Lower lobe of right lung (tissue), 2 donors: ENCODE results near the gene VAC14. TPM values are rescaled to one million over a fixed set of nuclear protein-coding genes. Genes with fewer than 3 reads are reported as not detected.
A peak's percentile ranks its signal among the peaks of the same experiment; 100 is the strongest.

Experiments used
- ATAC-seq, 2 donors: fragments of 200-7000 bp; cut with Tn5 transposase; one replicate each; pipeline ENCODE4 v1.9.1; 2020 to 2022; ENCODE audit warnings: mild to moderate bottlenecking in 2 of 2, moderate library complexity in 2 of 2
- DNase-seq: peaks from one replicate; pipeline ENCODE4 v3.0.0-alpha.2; 2020
- H3K27ac ChIP-seq: fragments of 200-600 bp; one replicate; pipeline ENCODE4 v1.8.0; 2022
- H3K27me3 ChIP-seq: fragments of 200-600 bp; one replicate; pipeline ENCODE4 v1.8.0; 2022; ENCODE audit warnings: low read depth
- H3K36me3 ChIP-seq: fragments of 200-600 bp; one replicate; pipeline ENCODE4 v1.8.0; 2022; ENCODE audit warnings: mild to moderate bottlenecking
- H3K4me1 ChIP-seq: fragments of 200-600 bp; one replicate; pipeline ENCODE4 v1.8.0; 2022
- H3K4me3 ChIP-seq: fragments of 200-600 bp; one replicate; pipeline ENCODE4 v1.8.0; 2022; ENCODE audit warnings: mild to moderate bottlenecking
- H3K9me3 ChIP-seq: fragments of 200-600 bp; one replicate; pipeline ENCODE4 v1.8.0; 2022
- CTCF ChIP-seq: fragments of 200-600 bp; IDR thresholded peaks from one replicate; pipeline ENCODE4 v1.8.0; 2022; ENCODE audit warnings: antibody characterized with exemption, mild to moderate bottlenecking
- intact Hi-C: fragments of 100-400 bp; cut with DNase I; formaldehyde crosslinking; loops from one replicate; pipeline ENCODE4 v1.11.0; 2022
- total RNA-seq: library from RNA; stranded (reverse); fragmentation: NEBNext Ultra II Directional; extraction: Animal tissue kit (Norgen Biotek cat#: 25700); gene quantifications from one replicate; pipeline ENCODE4 v1.2.1, GENCODE V29; 2021
- donor health status: DM: no; HTN: yes; CAD: no; lungs with severe emphysema.

The VAC14 gene
- total RNA-seq, 1 donor from 2014 or later: 49.1 TPM

DNA sequence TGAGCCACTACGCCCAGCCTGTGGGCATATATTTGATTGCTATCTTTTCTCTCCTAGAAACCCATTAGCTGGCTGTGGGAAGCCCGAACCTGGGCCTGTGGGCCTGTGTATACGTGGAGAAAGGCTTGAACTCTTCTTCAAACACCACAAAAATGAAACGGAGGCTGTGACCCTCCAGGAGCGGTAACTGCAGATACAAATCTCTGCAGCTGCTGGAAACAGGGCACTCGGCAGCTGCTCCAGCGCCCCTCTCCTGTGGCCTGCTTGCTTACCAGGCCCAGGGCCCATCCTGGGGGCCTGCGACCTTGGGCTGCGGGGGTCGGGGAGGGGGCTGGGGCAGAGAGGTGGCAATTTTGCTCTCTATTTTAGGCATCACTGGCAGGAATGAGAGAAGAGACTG, 87.1 kb downstream of the VAC14 start:
- Histone ChIP-seq H3K4me3 (no peak overlapping the region), H3K27ac (no peak overlapping the region), H3K27me3 (no peaks in the 10 kb centered on the region), H3K36me3 (peaks cover under 1% of the 10 kb centered on the region), H3K4me1 (peaks cover 44% of the 10 kb centered on the region), H3K9me3 (no peaks in the 10 kb centered on the region)
- intact Hi-C loops: no loop called here
- no peak for TF ChIP-seq CTCF
- ATAC-seq (no peak), DNase-seq (no peak)

DNA sequence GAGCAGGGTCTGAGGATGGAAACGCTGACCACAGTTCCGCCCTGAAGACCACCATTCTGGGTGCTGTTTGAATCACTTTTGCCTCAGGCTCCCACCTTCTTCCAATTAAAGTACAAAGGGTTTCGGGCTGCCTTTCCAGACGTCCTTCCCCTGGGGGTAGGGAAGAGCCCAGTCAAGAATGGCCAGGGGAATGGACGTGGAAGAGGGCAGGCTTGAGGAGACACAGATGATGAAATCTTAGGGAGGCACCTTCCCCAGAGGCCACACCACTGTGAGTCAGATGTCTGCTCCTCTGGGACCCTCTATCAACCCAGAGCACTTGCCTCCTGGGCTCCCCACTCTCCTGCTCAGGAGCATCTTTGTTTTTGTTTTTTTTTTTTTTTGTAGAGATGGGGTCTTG, 87.6 kb downstream of the VAC14 start:
- Histone ChIP-seq H3K27me3 (no peaks in the 10 kb centered on the region), H3K27ac (no peak overlapping the region), H3K36me3 (peaks cover 6% of the 10 kb centered on the region), H3K4me1 (peaks cover 49% of the 10 kb centered on the region), H3K9me3 (no peaks in the 10 kb centered on the region), H3K4me3 (no peak overlapping the region)
- ATAC-seq: no peak
- no peak for DNase-seq
- intact Hi-C loops: no loop called here
- no peak for TF ChIP-seq CTCF

- peaks cover 53% of the 10 kb centered on the region for H3K4me1 ChIP-seq
- H3K27ac ChIP-seq: no peak overlapping the region
- no peak for ATAC-seq
- H3K9me3 ChIP-seq: no peaks in the 10 kb centered on the region
- TF ChIP-seq CTCF: no peak
- H3K4me3 ChIP-seq: no peak overlapping the region
- peaks cover 6% of the 10 kb centered on the region for H3K36me3 ChIP-seq
- no peak for DNase-seq
- no peaks in the 10 kb centered on the region for H3K27me3 ChIP-seq
- intact Hi-C loops: no loop called here
These were observed 88.0 kb downstream of the VAC14 start for GRCh38 chr16:70712942-70713341.

- TF ChIP-seq CTCF: no peak
- intact Hi-C loops: no loop called here
- no peaks in the 10 kb centered on the region for H3K9me3 ChIP-seq
- ATAC-seq (no peak), DNase-seq (no peak)
- peaks cover 58% of the 10 kb centered on the region for H3K4me1 ChIP-seq
- no peak overlapping the region for H3K4me3 ChIP-seq
- H3K36me3 ChIP-seq: peaks cover 6% of the 10 kb centered on the region
- H3K27ac ChIP-seq: no peak overlapping the region
- no peaks in the 10 kb centered on the region for H3K27me3 ChIP-seq
These were observed 88.6 kb downstream of the VAC14 start for GRCh38 chr16:70712359-70712758.

DNA sequence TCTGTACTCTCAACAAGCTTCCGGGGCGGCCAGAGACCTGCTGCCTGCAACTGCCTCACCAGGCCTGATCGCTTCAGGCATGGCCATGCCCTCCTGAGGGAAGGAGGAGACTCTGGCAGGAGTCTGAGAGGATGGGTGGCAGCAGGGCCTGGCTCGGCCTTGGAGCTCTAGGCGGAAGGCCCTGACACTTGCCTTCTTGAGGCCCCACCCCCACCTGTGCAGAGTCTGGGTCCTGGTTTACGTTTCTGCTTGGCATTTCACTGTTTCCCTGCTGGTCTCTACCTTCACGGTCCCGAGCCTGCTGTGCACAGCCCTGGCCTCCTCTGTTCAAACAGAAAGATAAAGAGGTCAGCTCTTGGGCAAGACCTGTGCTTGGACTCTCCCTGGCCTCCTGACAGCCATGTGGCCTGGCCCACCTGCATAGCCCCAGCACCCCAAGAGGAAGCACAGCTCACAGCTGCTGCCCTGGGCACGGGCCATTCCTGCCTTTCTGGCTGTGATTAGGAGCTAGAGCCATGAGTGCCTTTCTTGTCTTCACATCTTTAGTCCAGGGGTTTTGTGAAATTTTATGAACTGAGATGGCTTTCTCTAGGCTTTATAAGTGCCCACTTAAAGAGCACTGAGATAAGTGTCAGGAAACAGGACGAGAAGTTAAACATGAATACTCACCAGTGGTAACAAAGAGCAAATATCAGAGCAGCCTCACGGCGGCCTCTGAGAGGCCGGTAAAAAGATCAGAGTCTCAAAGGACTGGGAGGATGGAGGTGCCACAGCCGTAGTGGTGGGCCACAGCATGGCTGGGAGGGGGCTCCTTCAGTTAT, 89.5 kb downstream of the VAC14 start:
- ATAC-seq (peak; percentile 25 to 44), DNase-seq (no peak)
- Histone ChIP-seq H3K36me3 (peaks cover 6% of the 10 kb centered on the region), H3K9me3 (no peaks in the 10 kb centered on the region), H3K4me1 (peaks cover 66% of the 10 kb centered on the region), H3K4me3 (no peak overlapping the region), H3K27me3 (no peaks in the 10 kb centered on the region), H3K27ac (no peak overlapping the region)
- intact Hi-C loops: no loop called here
- no peak for TF ChIP-seq CTCF
